NAMALWA (cell line): ENCODE data around the gene CYP2J2.
"Not testable (repeated sequence)": the region's sequence is repeated elsewhere in the genome, so short reads cannot be mapped to it uniquely, and the experiment has no call there.

ENCODE experiments used
- DNase-seq: peaks from one replicate; pipeline ENCODE4 v3.0.0-alpha.2; 2015; ENCODE audit warnings: low spot score

Gene CYP2J2

GRCh38 chr1:59926381-59927123, at the start of gene CYP2J2:
CYP2J2 (minus strand) TSS chr1:59926773; CDS start chr1:59926746, 27 bp downstream.
- DNase-seq = no peak

- DNase-seq = no peak
Measured at GRCh38 chr1:59973719-59974118, 47.1 kb upstream of the CYP2J2 start.

GRCh38 chr1:59972216-59972927, 45.8 kb upstream of the CYP2J2 start:
- no peak for DNase-seq

GRCh38 chr1:59971464-59971911, 44.9 kb upstream of the CYP2J2 start:
- peak; percentile 56 for DNase-seq

GRCh38 chr1:59969542-59970175, 43.1 kb upstream of the CYP2J2 start:
- not testable (repeated sequence) for DNase-seq

- DNase-seq = not testable (repeated sequence)
Measured at GRCh38 chr1:59968746-59969145, 42.2 kb upstream of the CYP2J2 start.

- DNase-seq = no peak
Measured at GRCh38 chr1:59967780-59968179, 41.2 kb upstream of the CYP2J2 start.

- DNase-seq = no peak
Measured at GRCh38 chr1:59967141-59967697, 40.6 kb upstream of the CYP2J2 start.

GRCh38 chr1:59952065-59952464, 25.5 kb upstream of the CYP2J2 start:
- no peak for DNase-seq

GRCh38 chr1:59949648-59950047, 23.1 kb upstream of the CYP2J2 start:
- DNase-seq = no peak

GRCh38 chr1:59948990-59949389, 22.4 kb upstream of the CYP2J2 start:
- DNase-seq = no peak

GRCh38 chr1:59947047-59947938, 20.7 kb upstream of the CYP2J2 start:
- DNase-seq = peak; percentile 69

- no peak for DNase-seq
Measured at GRCh38 chr1:59945790-59946189, 19.2 kb upstream of the CYP2J2 start.

- DNase-seq = no peak
Measured at GRCh38 chr1:59939393-59939792, 12.8 kb upstream of the CYP2J2 start.

GRCh38 chr1:59937636-59938210, 11.2 kb upstream of the CYP2J2 start:
- DNase-seq = no peak

GRCh38 chr1:59936358-59936821, 9.8 kb upstream of the CYP2J2 start:
- DNase-seq = no peak

GRCh38 chr1:59928996-59929395, 2.4 kb upstream of the CYP2J2 start:
- no peak for DNase-seq

- no peak for DNase-seq
Measured at GRCh38 chr1:59927213-59927612, 640 bp upstream of the CYP2J2 start.

- DNase-seq = no peak
Measured at GRCh38 chr1:59924653-59925052, 1.9 kb downstream of the CYP2J2 start.

- not testable (repeated sequence) for DNase-seq
Measured at GRCh38 chr1:59921258-59921899, 5.2 kb downstream of the CYP2J2 start.

GRCh38 chr1:59919746-59920145, 6.8 kb downstream of the CYP2J2 start:
- DNase-seq = no peak
